ENCODE measurements around the gene MYO1C.
A peak's percentile ranks its signal among the peaks of the same experiment; 100 is the strongest.
"Not testable (repeated sequence)": the region's sequence is repeated elsewhere in the genome, so short reads cannot be mapped to it uniquely, and the experiment has no call there.

MYO1C gene

DNA sequence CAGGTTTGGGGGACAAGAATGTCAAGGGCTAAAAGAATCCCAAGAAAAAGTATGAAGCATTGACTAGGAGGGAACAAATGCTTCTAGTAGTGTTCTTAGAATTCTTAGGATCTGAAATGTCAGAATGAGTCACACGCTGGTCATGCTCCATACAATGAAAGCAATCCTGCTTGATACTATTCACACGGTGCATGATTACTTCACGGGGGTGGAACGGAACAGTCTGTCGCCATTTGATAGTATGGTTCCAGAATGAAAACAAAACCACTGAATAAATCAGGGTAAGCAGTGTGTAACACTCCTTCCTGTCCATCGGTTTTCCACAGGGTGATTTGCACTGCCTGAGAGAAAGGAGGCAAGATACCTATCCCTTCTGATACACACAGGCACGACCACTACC is 69.6 kb downstream of the MYO1C start:
- no peak for ATAC-seq (replicated peaks)
- no peak overlapping the region for H3K27ac Mint-ChIP-seq
- H3K4me3 Mint-ChIP-seq, result no peak overlapping the region

DNA sequence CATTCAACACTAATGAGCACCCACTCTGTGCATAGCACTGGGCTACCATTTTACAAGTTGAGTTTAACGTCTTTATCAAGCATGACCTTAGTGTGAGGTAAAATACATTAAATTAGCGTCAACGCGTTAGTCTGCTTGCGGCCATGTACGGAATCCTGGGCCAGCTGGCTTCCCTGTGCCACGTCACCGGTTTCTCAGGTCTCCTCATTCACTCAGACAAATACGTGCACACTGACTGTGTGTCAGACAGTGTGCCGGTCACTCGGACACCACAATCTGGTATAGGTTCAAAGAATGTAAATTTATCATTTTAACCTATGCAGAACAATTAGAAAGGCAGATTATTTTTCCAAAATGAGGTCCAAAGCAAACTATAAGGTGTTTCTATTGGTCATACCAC is 71.0 kb downstream of the MYO1C start:
- Mint-ChIP-seq H3K36me3 (peaks cover 36 to 39% of the 10 kb centered on the region in 2 donors), H3K4me1 (peaks cover 18 to 26% of the 10 kb centered on the region in 2 donors), H3K27ac (no peak overlapping the region), H3K4me3 (no peak overlapping the region), H3K27me3 (no peaks in the 10 kb centered on the region), H3K9me3 (no peaks in the 10 kb centered on the region)
- DNase-seq (no peak), ATAC-seq (replicated peaks) (no peak)

More for the DNA sequence above, 69.6 kb downstream of the MYO1C start:
- DNase-seq, result no peak
- no peaks in the 10 kb centered on the region for H3K27me3 Mint-ChIP-seq
- H3K36me3 Mint-ChIP-seq, result peaks cover 37 to 40% of the 10 kb centered on the region in 2 donors
- no peaks in the 10 kb centered on the region for H3K9me3 Mint-ChIP-seq
- H3K4me1 Mint-ChIP-seq, result peaks cover 18 to 26% of the 10 kb centered on the region in 2 donors

GRCh38 chr17:1420981-1421380 is 71.5 kb downstream of the MYO1C start:
- Mint-ChIP-seq H3K36me3 (peaks cover 34 to 36% of the 10 kb centered on the region in 2 donors), H3K27me3 (no peaks in the 10 kb centered on the region), H3K4me3 (no peak overlapping the region), H3K27ac (no peak overlapping the region), H3K9me3 (no peaks in the 10 kb centered on the region), H3K4me1 (peaks cover 17 to 23% of the 10 kb centered on the region in 2 donors)
- ATAC-seq (replicated peaks) (no peak), DNase-seq (no peak)

DNA sequence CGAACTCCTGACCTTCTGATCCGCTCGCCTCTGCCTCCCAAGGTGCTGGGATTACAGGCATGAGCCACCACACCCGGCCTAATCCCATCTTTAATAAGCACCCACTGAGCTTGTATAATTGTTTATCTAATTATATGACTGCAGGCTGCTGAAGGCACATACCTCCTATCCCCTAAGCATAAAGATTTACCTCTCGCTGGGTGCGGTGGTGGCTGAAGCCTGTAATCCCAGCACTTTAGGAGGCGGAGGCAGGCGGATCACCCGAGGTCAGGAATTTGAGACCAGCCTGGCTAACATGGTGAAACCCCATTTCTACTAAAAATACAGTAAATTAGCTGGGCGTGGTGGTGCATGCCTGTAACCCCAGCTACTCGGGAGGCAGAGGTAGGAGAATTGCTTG is 72.3 kb downstream of the MYO1C start:
- no peak for ATAC-seq (replicated peaks)
- Mint-ChIP-seq H3K27ac (no peak overlapping the region), H3K27me3 (no peaks in the 10 kb centered on the region), H3K4me1 (peaks cover 12 to 16% of the 10 kb centered on the region in 2 donors), H3K9me3 (no peaks in the 10 kb centered on the region), H3K36me3 (peaks cover 26 to 28% of the 10 kb centered on the region in 2 donors), H3K4me3 (no peak overlapping the region)
- DNase-seq, result no peak

DNA sequence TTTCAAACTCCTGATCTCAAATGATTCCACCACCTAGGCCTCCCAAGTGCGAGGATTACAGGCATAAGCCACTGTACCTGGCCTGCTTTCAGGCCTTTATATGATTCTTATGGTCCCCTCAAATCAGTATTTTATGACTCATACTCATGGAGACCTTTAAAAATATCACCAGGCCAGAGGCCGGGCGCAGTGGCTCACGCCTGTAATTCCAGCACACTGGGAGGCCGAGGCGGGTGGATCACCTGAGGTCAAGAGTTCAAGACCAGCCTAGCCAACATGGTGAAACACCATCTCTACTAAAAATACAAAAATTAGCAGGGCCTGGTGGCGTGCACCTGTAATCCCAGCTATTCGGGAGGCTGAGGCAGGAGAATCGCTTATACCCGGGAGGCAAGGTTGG is 74.0 kb downstream of the MYO1C start:
- peak overlapping the region; percentile 59 for H3K27ac Mint-ChIP-seq
- not testable (repeated sequence) for H3K27me3 Mint-ChIP-seq; ATAC-seq (replicated peaks); H3K4me3 Mint-ChIP-seq; H3K9me3 Mint-ChIP-seq; H3K4me1 Mint-ChIP-seq; DNase-seq
- peaks cover 20 to 26% of the 10 kb centered on the region in 2 donors for H3K36me3 Mint-ChIP-seq

DNA sequence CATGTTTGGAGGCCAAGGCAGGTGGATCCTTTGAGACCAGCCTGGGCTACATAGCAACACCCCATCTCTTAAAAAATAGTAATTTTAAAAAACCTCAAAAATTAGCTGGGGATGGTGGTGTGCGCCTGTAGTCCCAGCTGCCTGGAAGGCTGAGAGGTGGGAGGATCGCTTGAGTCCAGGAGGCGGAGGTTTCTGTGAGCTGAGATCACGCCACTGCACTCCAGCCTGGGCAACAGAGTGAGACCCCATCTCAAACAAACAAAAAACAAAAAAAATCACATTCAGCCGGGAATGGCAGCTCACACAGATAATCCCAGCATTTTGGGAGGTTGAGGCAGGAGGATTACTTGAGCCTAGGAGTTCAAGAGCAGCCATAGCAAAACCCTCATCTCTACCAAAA is 76.1 kb downstream of the MYO1C start:
- no peak for DNase-seq
- H3K27me3 Mint-ChIP-seq, result no peaks in the 10 kb centered on the region
- H3K9me3 Mint-ChIP-seq, result no peaks in the 10 kb centered on the region
- peaks cover 11 to 15% of the 10 kb centered on the region in 2 donors for H3K36me3 Mint-ChIP-seq
- no peak for ATAC-seq (replicated peaks)
- no peak overlapping the region for H3K27ac Mint-ChIP-seq
- H3K4me1 Mint-ChIP-seq, result peaks cover 0 to 2% of the 10 kb centered on the region in 2 donors
- no peak overlapping the region for H3K4me3 Mint-ChIP-seq

- no peak for DNase-seq
Measured at GRCh38 chr17:1414634-1415033, 77.9 kb downstream of the MYO1C start.

More at GRCh38 chr17:1414634-1415033, 77.9 kb downstream of the MYO1C start:
- Mint-ChIP-seq H3K36me3 (peaks cover 8 to 12% of the 10 kb centered on the region in 2 donors), H3K4me1 (peaks cover 0 to 2% of the 10 kb centered on the region in 2 donors), H3K4me3 (no peak overlapping the region), H3K27me3 (no peaks in the 10 kb centered on the region), H3K27ac (no peak overlapping the region), H3K9me3 (no peaks in the 10 kb centered on the region)
- ATAC-seq (replicated peaks), result no peak

Measured in stimulated activated naive B cell treated with anti-CD40 and anti-IgM and Interleukin-4, amounts not matched to agents 10 μg/mL and 1 μg/mL and 100 μg/mL, for 72 hours (primary cell).